Sigmoid colon (tissue), 4 donors: ENCODE measurements around the gene MEX3C.

Experiments used
- EP300 ChIP-seq, 4 donors: sonication (generic); formaldehyde crosslinking; IDR thresholded peaks; one replicate each; pipeline ENCODE4 v1.6.1; 2017; ENCODE audit warnings: antibody characterized with exemption in 4 of 4
- POLR2A ChIP-seq, 2 donors: fragments of 450-650 bp; IDR thresholded peaks; one replicate each; pipeline ENCODE4 v1.6.1; 2016; ENCODE audit warnings: antibody characterized with exemption in 2 of 2, mild to moderate bottlenecking in 2 of 2, moderate library complexity in 2 of 2
- TF ChIP-seq, protein P1 (sequence below), 4 experiments: fragments of 450-650 bp in 3 of 4; fragments of 200-600 bp in 1 of 4; IDR thresholded peaks; one replicate each; pipeline ENCODE4 v1.5.1; 2016 to 2019; ENCODE audit warnings: antibody characterized with exemption in 4 of 4, mild to moderate bottlenecking in 3 of 4, moderate library complexity in 2 of 4

DNA sequence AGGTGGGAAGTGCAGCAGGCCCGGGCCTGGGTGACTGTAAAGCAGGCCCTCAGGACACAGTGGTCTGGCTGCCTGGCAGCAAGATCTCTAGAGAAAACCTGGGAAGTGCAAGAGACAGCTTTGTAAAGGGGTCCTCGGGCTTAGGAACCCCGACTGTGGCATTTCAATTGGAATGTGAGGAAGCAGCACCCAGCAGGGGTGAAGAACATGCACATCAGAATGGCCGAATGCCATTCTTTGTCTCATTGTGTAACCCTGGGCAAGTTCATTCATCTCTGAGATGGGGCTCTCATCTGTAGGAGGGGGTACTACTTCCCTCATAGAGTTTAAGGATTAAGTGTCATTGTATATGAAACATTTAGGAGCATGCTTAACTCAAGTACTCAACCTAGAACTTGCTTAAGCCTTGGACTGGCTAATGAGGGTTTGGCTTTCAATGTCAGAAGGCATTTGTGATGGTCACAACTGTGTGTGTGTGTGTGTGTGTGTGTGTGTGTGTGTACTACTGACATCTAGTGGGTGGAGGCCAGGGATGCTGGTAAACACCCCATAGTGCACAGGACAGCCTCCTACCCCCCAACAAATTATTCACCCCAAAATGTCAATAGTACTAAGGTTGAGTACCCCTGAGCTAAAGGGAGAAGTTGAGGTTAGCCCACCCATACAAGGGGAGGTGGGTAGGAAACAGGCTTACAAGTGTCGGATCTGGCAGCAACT, 29.3 kb downstream of the MEX3C start:
- TF ChIP-seq POLR2A (IDR thresholded peaks at IDR 0.05) (no peak), EP300 (IDR thresholded peaks at IDR 0.05) (no peak)
- TF ChIP-seq, protein P1, sequence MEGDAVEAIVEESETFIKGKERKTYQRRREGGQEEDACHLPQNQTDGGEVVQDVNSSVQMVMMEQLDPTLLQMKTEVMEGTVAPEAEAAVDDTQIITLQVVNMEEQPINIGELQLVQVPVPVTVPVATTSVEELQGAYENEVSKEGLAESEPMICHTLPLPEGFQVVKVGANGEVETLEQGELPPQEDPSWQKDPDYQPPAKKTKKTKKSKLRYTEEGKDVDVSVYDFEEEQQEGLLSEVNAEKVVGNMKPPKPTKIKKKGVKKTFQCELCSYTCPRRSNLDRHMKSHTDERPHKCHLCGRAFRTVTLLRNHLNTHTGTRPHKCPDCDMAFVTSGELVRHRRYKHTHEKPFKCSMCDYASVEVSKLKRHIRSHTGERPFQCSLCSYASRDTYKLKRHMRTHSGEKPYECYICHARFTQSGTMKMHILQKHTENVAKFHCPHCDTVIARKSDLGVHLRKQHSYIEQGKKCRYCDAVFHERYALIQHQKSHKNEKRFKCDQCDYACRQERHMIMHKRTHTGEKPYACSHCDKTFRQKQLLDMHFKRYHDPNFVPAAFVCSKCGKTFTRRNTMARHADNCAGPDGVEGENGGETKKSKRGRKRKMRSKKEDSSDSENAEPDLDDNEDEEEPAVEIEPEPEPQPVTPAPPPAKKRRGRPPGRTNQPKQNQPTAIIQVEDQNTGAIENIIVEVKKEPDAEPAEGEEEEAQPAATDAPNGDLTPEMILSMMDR (IDR thresholded peaks at IDR 0.05) = no peak
